RPMI8226 (cell line): ENCODE data around the gene CBR4.
"Not testable (repeated sequence)": the region's sequence is repeated elsewhere in the genome, so short reads cannot be mapped to it uniquely, and the experiment has no call there.

Experiments used
- DNase-seq: peaks from one replicate; pipeline ENCODE4 v3.0.0-alpha.2; 2015

CBR4 gene

DNA sequence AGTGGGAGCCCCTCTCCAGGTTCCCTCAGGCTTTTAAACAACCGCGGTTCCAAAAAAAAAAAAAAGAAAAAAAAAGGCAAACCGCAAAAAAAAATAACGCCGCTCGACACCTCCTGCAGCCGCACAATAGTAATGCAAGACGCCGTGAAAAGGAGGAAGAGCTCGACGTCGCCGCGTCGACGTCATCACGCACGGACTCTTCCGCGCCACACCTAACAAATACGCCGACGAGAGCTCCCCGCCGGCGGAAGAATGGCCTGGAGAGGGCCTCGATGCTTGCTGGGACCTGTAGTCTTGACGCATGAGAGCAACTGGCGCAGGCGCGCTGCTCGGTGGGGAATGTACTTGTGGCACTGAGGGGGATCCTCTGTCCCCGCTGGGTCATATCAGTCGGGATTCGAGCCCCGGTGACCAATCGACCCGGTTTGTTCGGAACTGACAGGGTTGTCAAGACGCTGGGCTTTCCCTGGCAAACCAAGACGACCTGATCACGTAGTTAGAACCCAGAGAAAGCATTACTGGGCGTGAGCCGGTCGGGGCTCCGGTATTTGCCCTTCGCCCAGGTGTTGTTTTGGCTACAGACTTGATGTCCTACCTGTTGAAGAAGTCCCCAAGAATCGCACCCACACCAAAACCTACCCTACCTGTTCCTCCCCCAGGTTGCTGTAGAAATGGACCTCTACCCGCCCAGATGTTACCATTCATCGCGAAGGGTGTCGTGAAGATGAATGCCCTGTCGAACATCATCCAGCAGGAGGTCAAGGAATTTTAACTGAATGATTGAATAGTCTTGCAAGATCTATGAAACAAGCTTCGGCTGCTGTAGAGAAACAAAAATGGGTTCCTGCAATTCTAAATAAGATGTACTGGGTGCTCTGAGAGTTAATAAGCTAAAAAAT, at the start of gene CBR4:
CBR4 (minus strand) TSS at position 131 of the 899 bp plus-strand sequence. CDS start 166 bp downstream, outside the sequence.
- peak; percentile 96 for DNase-seq

DNA sequence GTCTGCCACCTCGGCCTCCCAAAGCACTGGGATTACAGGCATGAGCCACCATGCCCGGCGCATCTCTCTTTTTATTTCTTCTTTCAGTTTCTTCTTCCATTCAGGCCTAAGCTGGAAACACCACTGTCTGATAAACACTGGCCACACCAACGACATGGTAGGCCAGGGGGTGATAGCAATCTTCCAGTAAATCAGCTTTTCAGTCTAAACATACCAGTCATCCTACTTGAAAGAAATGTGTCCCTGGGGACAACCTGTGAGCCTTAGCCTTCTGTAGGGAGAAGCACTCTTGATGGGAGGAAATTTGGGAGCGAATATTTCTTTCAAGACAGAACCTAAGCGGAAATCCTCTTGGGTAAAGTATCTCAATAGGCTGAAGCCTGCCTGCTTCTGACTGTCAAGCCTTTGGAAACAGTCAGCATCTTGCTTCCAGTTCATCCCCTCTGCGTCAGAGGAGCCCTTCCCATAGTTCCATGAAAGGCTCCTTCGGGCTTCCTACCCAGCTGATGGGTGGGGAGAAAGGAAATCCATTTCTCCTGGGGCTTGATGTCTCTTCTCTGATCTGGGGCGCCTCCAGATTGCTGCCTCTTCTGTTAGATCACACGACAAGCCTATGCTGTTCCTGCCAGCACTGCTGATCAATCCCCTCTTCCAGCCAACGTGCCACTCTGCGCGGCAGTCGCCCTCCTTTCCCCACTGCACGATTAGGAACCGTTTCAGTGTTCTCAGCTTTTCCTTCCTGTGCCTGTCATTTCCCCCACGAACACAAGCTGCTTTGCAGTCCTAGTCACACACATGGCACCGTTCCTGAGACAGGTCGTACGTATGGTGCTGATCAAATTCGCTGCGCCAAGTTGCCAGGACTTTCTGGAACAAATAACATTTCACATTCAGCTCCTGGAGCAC, 49.5 kb upstream of the CBR4 start:
- no peak for DNase-seq

DNA sequence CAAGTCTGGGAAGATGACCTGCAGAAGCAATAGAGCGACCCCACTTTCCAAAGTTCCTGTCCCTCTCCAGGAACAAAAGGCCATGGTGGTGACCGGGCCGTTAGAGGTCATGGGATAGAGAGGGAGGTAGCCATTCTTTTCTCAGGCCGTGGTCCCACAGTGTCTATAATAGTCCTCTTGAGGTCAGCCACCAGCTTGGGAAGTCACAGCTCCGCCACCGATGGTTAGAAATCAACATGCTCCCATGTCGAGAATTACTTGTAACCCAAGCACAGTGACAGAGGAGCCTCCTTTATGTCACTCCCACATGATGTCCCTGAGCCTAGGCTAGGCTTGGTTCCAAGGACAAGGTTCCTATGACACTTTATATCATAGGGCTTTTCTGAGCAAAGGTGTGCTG, 48.3 kb upstream of the CBR4 start:
- no peak for DNase-seq

DNA sequence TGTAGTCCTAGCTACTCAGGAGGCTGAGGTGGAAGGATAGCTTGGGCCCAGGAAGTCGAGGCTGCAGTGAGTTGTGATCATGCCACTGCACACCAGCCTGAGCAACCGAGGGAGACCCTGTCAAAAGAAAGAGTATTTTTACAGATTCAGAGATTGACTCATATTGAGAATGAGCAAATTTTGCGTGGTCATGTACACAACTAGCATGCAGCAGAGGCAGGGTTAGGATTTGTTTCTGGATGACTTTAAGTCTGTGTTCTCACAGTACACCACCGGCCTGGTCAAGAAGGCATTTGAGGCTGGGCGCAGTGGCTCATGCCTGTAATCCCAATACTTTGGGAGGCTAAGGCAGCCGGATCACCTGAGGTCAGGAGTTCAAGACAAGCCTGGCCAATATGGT, 44.8 kb upstream of the CBR4 start:
- DNase-seq, result no peak

DNA sequence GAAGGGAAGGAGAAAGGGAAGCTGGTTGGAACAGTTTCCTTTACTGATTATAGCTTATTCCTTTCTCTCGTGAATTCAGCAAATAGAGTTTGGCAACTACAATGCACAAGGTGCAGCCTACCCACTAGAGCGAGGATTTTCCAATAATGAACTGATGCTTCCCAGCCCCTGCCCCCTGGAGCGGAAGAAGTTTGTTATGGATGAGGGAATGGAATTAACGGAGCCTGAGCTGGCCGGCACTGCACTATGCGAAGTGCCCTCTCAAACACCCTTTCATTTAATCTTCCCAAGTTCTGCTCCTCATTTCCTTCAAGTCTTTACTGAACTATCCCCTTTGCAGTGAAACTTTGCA, 42.5 kb upstream of the CBR4 start:
- no peak for DNase-seq

DNA sequence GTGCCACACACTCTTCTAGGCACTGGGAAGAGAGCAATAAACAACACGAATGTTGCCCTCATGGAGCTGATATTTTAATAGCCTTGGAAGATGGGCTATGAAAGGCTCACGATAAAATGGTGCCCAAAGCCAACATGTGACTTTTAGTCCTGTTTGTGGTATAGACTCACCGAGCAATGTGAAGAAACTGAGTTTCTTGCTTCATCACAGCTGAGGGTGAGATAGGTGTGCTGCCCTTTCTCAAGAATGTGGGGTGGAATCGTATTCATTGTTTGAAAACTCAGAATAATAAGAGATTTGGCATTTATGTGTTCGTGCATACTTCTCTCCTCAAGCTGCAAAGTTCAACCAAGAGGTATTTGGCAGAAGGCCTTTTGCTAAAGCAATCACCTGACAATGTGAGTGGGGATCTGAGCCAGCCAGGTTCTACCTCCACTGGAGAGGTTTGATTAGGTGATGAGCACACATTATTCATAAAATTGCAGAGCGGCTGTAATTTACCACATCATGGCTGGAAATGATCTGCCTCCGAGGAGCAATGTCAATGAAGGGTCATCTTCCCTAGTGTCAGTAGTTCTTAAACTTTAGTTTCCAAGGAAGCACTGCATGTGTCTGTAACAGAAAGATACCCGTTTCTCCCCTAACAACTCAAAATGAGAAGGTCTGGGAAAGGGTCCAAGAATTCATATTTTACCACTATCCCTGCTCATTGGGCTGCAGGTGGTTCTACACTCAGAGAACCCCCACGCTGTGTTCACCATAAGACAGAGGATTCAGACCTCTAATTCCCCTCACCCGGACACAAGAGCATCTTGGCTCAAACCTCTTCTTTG, 41.9 kb upstream of the CBR4 start:
- peak; percentile 7 for DNase-seq

DNA sequence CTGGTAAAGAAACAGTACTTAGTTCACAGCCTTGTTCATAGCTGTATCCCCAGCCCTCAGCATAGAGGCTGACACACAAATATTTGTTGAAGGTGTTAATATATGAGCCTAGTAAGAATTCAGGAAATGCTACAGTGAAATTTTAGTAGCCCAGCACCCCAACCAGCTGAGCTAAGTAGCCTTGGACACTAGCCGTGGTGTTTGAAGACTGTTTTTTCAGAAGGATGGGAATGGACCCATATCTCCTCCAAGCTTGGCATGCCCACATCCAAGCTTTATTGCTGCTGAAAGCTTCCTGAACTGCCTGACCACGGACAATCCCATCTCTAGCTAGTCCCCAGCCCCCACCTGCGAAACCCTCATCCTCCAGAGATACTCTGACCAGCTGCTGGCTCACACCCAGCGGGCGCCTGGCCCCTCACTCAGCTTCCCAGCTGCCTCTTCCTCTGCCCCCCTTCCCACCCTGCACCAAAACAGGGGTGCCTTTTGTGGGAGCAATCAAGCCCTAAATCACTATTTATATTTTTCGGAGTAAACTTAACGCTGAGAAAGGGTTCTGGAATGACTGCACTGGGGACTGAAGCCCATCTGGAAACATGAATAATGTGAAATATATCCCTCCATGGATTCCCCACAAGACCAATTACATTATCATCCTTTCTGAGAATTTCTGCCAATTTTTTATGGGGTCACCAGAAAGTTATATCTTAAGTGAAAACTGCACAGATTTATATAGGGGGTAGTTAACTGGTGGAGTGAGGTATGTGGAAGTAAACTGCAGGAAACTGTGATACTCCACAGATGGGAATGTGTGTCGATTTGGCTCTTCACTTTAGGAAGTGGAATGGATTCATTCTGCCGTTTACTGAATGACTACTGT, 41.1 kb upstream of the CBR4 start:
- no peak for DNase-seq

DNA sequence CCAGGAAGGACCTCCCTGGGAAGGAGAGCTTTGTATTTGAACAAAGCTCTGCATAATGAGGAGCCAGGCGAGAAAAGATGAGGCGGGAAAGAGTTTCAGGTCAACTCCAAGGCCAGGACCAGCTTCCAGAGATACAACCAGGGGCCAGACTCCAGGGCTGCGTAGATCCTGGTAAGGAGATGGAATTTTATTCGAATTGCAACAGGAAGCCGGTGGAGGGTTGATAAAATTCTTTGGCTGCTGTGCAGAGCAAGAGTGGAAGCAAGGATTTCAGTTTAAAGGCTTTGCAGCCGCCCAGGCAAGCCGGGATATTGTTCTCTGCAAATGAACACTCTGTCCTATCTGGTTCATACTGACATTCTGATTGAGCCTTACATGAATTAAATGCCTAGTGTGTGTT, 40.2 kb upstream of the CBR4 start:
- no peak for DNase-seq

DNA sequence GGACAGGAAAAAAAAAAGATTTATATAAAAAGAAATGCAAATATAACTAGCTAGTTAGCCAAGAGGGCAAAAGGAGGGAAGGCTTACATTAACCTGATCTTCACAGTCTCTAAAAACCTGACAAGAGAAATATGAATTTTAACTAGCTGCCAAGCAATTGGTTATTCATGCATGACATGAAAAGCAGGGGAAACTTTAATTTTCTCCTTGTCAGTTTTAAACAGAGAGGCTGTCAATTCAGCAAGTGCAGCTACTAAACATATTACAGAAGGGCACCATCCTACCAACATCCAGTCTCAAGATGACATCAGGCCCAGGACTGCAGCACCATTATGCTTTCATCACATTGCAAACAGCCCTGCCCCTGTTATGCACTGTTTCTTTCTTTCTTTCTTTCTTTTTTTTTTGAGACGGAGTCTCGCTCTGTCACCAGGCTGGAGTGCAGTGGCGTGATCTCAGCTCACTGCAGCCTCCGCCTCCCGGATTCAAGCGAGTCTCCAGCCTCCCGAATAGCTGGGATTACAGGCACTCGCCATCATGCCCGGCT, 38.9 kb upstream of the CBR4 start:
- DNase-seq, result no peak

DNA sequence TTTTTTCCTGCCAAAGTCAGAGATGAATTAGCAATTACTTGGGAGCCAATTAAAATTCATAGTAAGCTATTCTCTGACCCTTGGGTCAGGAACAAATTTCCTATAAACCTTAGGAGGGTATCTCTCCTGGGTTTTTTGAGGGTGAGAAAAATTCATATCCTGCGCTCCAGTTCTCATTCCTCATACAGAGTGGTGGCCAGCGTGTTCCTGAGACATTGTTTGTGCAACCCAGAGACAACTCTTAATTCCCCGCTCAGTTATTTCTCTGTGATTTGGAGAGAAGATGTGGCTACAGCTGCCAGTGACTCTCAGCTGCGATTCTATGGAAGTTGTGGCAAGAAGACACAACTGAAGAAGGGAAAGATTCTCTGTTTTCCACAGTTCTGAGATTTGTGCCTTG, 37.9 kb upstream of the CBR4 start:
- DNase-seq, result no peak

DNA sequence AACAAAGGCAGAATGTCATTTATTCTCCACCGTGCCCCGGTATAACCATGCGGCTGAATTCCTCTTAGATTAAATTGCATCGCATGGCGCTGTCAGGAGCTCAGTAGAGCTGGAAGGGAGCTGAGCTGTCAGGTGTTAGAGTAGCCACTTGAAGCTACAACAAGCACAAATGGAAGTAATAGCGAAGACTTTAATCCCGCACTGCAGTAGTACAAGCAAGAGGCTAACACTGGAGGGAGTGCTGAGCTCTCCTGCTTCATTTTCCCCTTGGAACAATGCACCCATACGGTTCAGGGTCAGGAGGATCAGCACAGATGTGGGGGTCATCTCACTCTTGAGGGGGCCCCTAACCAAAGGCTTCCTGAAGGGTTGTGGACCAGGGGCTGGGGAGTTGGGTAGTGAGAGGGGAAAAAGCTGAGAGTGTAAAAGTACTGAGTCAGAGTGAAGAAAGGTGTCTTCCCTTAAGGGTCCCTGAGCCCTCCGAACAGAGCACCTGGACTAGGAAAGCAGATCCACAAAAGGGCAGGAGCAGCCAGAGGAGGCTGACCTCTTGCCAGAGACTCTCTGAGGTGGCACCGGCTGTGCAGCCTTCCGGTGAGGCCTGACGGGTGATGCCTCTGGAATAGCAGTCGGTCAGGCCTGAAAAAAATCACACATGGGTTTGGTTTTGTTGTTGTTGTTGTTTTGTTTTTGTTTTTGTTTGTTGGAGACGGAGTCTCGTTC, 36.0 kb upstream of the CBR4 start:
- no peak for DNase-seq

DNA sequence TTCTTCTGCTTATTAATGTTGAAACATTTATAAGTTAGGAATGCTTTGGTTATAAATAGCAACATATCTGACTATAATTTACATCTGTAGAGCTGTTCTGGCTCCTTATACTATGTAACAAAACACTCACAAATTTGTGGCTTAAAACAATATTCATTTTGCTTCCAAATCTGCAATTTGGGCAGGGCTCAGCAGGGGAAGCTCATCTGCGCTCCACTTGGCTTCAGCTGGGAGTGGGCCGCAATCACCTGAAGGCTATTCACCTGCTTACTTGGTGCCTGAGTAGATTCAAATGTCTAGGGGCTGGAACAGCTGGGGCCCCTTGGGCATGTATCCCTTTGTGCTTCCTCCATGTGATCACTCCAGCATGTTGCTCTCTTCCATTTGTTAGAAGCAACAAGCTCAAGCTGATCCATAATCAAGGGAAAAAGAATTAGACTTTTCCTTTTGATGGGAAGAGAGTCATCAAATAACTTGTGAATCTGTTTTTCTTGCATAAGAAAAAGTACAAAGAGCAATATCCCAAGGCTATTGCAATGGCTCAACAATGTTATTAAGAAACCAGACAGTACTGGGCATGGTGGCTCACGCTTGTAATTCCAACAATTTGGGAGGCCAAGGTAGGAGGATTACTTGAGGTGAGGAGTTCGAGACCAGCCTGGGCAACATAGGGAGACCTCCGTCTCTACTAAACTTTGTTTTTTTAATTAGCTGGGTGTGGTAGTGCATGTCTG, 34.8 kb upstream of the CBR4 start:
- no peak for DNase-seq

DNA sequence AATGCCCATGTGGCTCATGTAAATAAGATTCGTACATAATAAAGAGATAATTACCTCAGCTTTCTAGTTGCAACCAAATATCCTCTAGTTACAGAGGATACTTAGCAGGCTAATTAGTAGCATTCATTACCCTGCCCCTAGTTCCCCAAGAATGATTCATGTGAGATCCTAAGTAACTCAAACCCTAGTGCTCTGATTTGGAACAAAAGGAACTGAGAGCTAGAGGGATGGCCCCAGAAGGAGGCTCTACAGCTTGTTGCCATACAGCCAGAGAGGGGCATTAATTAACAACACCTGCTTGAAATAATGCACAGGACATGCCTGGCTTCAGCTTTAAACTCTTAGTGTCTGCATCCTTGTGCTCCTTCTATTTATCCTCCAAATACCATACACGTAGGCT, 32.6 kb upstream of the CBR4 start:
- DNase-seq, result no peak

DNA sequence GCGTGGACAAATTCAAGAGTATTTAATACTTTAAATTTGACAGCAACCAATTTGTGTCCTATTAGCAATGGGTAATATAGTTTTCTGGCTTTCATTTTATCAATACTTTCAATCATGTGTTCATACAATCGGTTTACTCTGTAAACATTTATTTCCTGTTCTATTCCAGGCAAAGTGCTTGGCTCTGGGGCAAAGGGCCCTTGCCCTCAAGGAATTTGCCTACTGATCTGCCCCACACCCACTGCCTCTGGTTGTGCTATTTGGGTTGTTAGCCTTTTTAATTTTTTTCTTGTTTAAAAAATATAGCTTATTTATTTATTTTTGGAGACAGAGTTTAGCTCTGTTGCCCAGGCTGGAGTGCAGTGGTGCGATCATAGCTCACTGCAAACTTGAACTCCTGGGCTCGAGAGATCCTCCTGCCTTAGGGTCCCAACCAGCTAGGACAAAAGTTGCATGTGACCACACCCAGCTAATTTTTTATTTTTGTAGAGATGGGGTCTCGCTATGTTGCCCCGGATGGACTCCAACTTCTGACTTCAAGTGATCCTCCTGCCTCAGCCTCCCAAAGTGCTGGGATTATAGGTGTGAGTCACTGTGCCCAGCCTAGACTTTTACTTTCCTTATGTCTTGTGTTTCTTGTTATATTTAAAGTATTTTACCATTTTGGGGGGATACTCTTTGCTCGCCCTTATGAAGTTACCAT, 30.7 kb upstream of the CBR4 start:
- no peak for DNase-seq

DNA sequence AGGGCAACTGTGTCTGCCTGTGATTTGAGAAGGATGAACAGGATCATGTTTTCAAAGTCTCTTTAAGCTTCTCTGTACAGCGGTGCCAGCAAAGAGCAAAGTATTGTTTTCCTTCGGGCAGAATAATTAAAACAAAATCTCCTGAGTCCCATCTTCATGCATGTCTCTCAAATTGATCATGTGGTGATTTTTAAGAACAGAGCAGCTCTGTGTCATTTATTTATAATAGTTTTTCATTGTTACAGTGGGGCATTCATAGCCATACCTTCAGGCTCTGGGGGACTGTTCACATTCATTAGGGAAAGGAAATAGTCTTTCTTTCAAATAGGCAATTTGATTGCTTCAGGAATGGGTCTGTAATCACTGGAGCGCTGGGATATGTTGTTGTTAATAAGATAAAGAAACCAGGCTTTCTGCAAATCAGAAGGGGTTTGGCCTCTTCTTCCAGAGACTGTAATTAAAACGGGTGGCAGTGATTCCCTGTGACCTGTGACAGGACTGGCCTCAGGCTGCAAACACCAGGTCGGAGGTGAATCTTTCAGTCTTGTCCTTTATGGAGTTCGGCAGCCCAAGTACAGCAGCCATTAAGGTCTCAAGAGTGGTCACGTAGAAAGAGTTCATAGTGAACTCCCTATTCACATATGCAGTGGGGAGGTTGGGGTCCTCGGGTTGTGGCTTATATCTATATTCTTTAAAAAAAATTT, 29.3 kb upstream of the CBR4 start:
- DNase-seq, result no peak

DNA sequence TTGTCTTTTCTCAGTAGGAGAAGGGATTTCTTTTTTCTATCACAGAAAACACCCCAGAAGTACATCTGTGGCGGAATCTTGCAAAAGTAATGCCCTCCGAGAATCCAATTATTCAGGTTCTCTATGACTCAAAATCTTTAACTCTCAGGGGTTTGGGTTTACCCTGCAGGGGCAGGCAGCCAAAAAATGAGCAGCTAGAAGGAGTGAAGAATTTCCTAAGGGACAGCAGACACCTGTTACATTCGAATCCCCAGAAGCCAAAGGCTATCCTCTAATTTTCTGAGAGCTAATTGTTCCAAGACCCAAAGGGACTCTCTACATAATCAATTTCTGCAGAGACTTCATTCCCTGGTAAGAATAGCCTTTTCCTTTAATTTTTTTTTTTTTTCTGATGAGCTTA, 27.5 kb upstream of the CBR4 start:
- no peak for DNase-seq

DNA sequence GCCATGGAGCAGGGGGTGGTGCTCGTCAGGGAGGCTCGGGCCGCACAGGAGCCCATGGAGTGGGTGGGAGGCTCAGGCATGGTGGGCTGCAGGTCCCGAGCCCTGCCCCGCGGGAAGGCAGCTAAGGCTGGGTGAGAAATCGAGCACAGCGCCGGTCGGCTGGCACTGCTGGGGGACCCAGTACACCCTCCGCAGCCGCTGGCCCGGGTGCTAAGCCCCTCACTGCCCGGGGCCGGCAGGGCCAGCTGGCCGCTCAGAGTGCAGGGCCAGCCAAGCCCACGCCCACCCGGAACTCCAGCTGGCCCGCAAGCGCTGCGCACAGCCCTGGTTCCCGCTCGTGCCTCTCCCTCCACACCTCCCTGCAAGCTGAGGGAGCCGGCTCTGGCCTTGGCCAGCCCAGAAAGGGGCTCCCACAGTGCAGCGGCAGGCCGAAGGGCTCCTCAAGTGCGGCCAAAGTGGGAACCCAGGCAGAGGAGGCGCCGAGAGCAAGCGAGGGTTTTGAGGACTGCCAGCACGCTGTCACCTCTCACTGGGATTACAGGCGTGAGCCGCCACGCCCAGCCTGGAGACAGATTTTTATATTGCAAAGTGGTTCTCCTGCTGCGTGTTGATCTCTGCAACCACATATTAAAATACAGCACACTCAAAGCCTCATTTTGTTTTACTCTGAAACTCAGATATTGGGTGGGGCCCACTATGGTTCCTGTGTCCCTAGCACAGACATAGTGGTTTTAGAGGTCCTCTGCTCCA, 26.0 kb upstream of the CBR4 start:
- DNase-seq, result not testable (repeated sequence)

DNA sequence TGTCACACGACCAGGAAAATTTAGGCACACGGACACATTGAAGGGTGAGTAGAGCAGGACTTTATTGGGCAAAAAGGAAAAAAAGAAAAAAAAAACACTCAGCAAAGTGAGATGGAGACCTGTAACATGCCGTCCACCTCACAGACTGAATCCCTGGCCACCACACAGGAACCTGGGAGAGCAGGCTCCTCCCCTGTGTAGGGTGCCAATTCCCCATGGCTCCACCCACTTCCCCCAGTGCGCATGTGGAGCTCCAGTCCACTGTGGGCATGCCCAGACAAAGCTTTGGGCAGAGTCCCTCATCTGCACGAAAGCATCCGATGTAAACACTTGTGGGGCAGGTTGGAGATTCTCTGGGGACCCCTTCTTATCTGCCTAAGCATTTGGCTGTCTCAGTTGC, 23.6 kb upstream of the CBR4 start:
- peak; percentile 13 for DNase-seq
